CD8-positive, alpha-beta memory T cell (primary cell): ENCODE results near the gene CNPY4. TPM values are rescaled to one million over a fixed set of nuclear protein-coding genes. Genes with fewer than 3 reads are reported as not detected.
A peak's percentile ranks its signal among the peaks of the same experiment; 100 is the strongest.

Experiments
- CTCF ChIA-PET: fragments of 350-600 bp; sonication (Branson Sonifier 250); formaldehyde crosslinking; loops from one replicate; lab custom pipeline; 2021; ENCODE audit warnings: antibody characterized with exemption; lab: Charles Lee
- POLR2A ChIA-PET: fragments of 350-600 bp; sonication (Branson Sonifier 250); formaldehyde crosslinking; loops from one replicate; lab custom pipeline; 2021; ENCODE audit warnings: antibody characterized with exemption; lab: Charles Lee
- DNase-seq, 5 donors: peaks; one replicate each; pipeline versions ENCODE4 v3.0.0 to v3.0.0-alpha.2; 2020 to 2022; ENCODE audit warnings: mixed read lengths in 1 of 5
- H3K27ac ChIP-seq: one replicate; pipeline ENCODE4 v1.7.0; 2013; ENCODE audit warnings: low read depth, mild to moderate bottlenecking, low read length, moderate library complexity
- H3K27me3 ChIP-seq: 2 replicates; pipeline ENCODE4 v1.7.0; 2013; ENCODE audit warnings: low read length, mild to moderate bottlenecking; ENCODE audit not compliant: insufficient read depth, poor library complexity, severe bottlenecking
- H3K36me3 ChIP-seq: 2 replicates; pipeline ENCODE4 v1.7.0; 2013; ENCODE audit warnings: mild to moderate bottlenecking, low read length, moderate library complexity; ENCODE audit not compliant: insufficient read depth
- H3K4me1 ChIP-seq: 2 replicates; pipeline ENCODE4 v1.7.0; 2013; ENCODE audit warnings: mild to moderate bottlenecking, low read length, moderate library complexity; ENCODE audit not compliant: insufficient read depth
- H3K4me3 ChIP-seq: 2 replicates; pipeline ENCODE4 v1.7.0; 2013; ENCODE audit warnings: mild to moderate bottlenecking, low read length
- H3K9me3 ChIP-seq: 2 replicates; pipeline ENCODE4 v1.7.0; 2013; ENCODE audit warnings: mild to moderate bottlenecking, low read length
- H3K27ac Mint-ChIP-seq, 8 donors: one replicate each; pipeline ENCODE4 v1.8.0; 2020 to 2021; ENCODE audit warnings: mixed read lengths in 8 of 8, mild to moderate bottlenecking in 6 of 8, inconsistent platforms in 3 of 8, moderate library complexity in 3 of 8
- H3K27me3 Mint-ChIP-seq, 2 donors: one replicate each; pipeline ENCODE4 v1.8.0; 2020 to 2021; ENCODE audit warnings: mixed read lengths in 2 of 2, mild to moderate bottlenecking in 1 of 2, moderate library complexity in 1 of 2
- H3K36me3 Mint-ChIP-seq, 3 donors: one replicate each; pipeline ENCODE4 v1.8.0; 2020 to 2021; ENCODE audit warnings: mixed read lengths in 3 of 3, inconsistent platforms in 1 of 3, mild to moderate bottlenecking in 1 of 3
- H3K4me1 Mint-ChIP-seq, 3 donors: one replicate each; pipeline ENCODE4 v1.8.0; 2020 to 2021; ENCODE audit warnings: mixed read lengths in 3 of 3, inconsistent platforms in 1 of 3, mild to moderate bottlenecking in 1 of 3
- H3K4me3 Mint-ChIP-seq, 7 donors: one replicate each; pipeline ENCODE4 v1.8.0; 2020 to 2021; ENCODE audit warnings: mixed read lengths in 7 of 7, mild to moderate bottlenecking in 6 of 7, moderate library complexity in 4 of 7, inconsistent platforms in 2 of 7
- H3K9me3 Mint-ChIP-seq, 5 donors: one replicate each; pipeline ENCODE4 v1.8.0; 2020 to 2022; ENCODE audit warnings: mixed read lengths in 5 of 5, mild to moderate bottlenecking in 3 of 5, moderate library complexity in 2 of 5, inconsistent platforms in 1 of 5
- polyA plus RNA-seq: library from polyadenylated mRNA; unstranded; fragments of 300-500 nt; fragmentation: Illumina TruSeq; gene quantifications from one replicate; pipeline ENCODE4 v1.2.3, GENCODE V29; 2021
- total RNA-seq, 2 experiments: library from RNA; stranded (reverse); gene quantifications; one replicate each; pipeline ENCODE4 v1.2.3, GENCODE V29; 2021

Gene CNPY4
- total and polyA plus RNA-seq, 3 experiments from 2014 or later = 18.9 to 24.1 (median 19.0) TPM

DNA sequence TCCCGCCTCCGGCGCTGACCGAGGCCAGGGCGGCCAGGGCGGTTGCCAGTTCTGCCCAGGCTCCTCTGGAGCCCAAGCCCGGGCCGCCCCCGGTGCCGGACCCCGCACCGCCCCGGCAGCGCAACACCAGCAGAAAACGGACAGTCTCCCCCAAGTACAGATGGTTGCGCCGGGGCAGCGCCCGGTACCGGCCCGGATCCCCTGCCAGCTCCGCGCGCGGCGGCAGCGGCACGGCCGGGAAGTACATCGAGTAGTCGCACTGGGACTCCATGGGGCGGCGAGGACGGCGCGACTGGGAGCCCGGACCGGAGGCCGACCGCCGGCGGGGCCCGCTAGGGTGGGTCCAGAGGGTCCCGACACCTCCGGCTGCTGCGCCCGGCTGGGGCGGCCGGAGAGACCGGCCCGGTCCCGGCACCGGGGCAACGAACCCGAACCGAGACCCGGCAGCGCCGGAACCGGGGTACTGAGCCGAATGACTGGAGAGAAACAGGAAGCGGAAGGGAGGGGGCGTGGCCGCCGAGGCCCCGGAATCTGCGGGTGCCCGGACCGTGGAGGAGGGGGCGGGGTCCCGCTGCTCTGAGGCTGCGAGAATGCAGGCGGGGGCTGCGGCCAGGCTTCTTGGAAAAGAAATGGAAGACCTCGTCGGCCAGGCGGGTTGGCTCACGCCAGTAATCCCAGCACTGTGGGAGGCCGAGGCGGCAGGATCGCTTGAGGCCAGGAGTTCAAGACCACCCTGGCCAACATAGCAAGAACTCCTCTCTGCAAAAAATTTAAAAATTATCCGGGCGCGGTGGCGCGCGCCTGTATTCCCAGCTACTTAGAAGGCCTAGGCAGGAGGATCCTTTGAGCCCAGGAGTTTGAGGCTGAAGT, 39.0 kb downstream of the CNPY4 start, which contains the start of gene TRAPPC14:
TSS of gene TRAPPC14 (minus strand) at position 495 of the 870 bp plus-strand sequence. CDS start at position 271, 224 bp downstream.
- H3K9me3 Mint-ChIP-seq = no peaks in the 10 kb centered on the region
- H3K36me3 ChIP-seq = peaks cover 13% of the 10 kb centered on the region
- ChIA-PET POLR2A (interaction anchor here (0.6 to 2.8 kb wide), 7 partner anchors 9 to 114 kb away, joined by 3 to 23 read pairs (median 4); partner anchors contain the start of genes GPC2, LAMTOR4 and STAG3), CTCF (interaction anchor here (1.0 to 6.1 kb wide), 3 partner anchors 9 to 14 kb away, joined by 3 to 22 read pairs (median 3); partner anchors contain the start of genes GAL3ST4 and LAMTOR4)
- peaks cover 42% of the 10 kb centered on the region for H3K4me1 ChIP-seq
- H3K27ac Mint-ChIP-seq = peak within 1 kb of the TSS; percentile 68 to 96 (median 90)
- H3K27me3 ChIP-seq = no peaks in the 10 kb centered on the region
- peak within 1 kb of the TSS; percentile 75 for H3K27ac ChIP-seq
- H3K27me3 Mint-ChIP-seq = no peaks in the 10 kb centered on the region
- DNase-seq = peak; percentile 84 to 92 (median 89)
- peak within 1 kb of the TSS; percentile 84 to 93 (median 85) for H3K4me3 Mint-ChIP-seq
- H3K4me1 Mint-ChIP-seq = peaks cover 34 to 67% (median 47%) of the 10 kb centered on the region in 3 donors
- H3K4me3 ChIP-seq = peak within 1 kb of the TSS; percentile 42
- H3K36me3 Mint-ChIP-seq = peaks cover 0 to 42% (median 0%) of the 10 kb centered on the region in 3 donors
- H3K9me3 ChIP-seq = no peaks in the 10 kb centered on the region

DNA sequence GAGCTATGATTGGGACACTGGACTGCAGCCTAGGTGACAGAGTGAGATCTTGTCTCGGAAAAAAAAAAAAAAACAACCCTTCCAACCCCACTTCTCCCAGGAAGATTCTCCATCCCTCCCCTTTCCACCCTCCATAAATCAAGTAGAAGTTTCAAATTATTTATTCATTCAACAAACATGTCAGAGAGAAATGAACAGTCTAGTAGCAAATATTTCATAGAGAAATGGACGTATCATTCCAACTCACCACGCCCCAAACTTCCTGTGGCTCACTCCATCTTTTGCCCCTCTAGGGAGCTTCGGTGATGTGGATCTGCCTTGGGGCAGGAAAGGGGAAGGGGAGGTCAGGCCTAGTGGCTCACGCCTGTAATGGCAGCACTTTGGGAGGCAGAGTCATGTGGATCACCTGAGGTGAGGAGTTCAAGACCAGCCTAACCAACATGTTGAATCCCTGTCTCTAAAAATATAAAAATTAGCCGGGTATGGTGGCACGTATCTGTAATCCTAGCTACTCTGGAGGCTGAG, 39.7 kb downstream of the CNPY4 start:
- H3K4me1 ChIP-seq = peaks cover 49% of the 10 kb centered on the region
- H3K27ac ChIP-seq = peak overlapping the region; percentile 75
- peak overlapping the region; percentile 42 for H3K4me3 ChIP-seq
- Mint-ChIP-seq H3K4me3 (peak overlapping the region; percentile 82 to 93 (median 83)), H3K27me3 (no peaks in the 10 kb centered on the region), H3K4me1 (peaks cover 36 to 67% (median 47%) of the 10 kb centered on the region in 3 donors), H3K9me3 (no peaks in the 10 kb centered on the region), H3K27ac (peak overlapping the region; percentile 57 to 89 (median 81)), H3K36me3 (peaks cover 0 to 35% (median 0%) of the 10 kb centered on the region in 3 donors)
- H3K9me3 ChIP-seq = no peaks in the 10 kb centered on the region
- ChIA-PET POLR2A (interaction anchor here (0.6 to 2.8 kb wide), 4 partner anchors 8 to 75 kb away, joined by 3 to 23 read pairs (median 4); partner anchors contain the start of gene LAMTOR4), CTCF (interaction anchor here (0.7 to 6.1 kb wide), 5 partner anchors 8 to 31 kb away, joined by 3 to 22 read pairs (median 3); partner anchors contain the start of genes GAL3ST4, GPC2, LAMTOR4 and STAG3)
- H3K27me3 ChIP-seq = no peaks in the 10 kb centered on the region
- peaks cover 13% of the 10 kb centered on the region for H3K36me3 ChIP-seq
- peak in 1 of 5 donors; percentile 38 for DNase-seq

DNA sequence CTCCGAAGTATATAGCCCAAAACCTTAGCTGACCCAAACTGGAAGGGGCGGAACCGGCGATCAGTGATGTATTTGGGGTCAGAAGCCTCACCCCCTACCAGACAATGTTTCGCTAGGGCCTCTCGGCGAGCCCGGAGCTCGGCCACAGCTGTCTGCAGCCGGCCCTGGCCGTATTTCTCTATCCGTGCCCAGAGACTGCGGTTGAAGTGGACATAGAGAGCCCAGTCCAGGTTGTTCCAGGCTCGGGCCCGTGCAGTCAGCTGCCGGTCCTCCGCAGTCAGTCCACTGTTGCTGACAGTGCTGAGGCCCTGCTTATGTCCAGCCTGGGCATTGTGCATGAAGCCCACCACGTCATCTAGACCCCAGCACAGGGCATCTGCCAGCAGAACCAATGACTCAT, 40.6 kb downstream of the CNPY4 start:
- Histone ChIP-seq H3K36me3 (peaks cover 13% of the 10 kb centered on the region), H3K4me3 (no peak overlapping the region), H3K4me1 (peaks cover 46% of the 10 kb centered on the region), H3K9me3 (no peaks in the 10 kb centered on the region), H3K27me3 (no peaks in the 10 kb centered on the region), H3K27ac (no peak overlapping the region)
- ChIA-PET POLR2A (interaction anchor here (2.8 kb wide), 1 partner anchor 11 kb away, joined by 23 read pairs; the partner anchor contains the start of gene LAMTOR4), CTCF (interaction anchor here (0.7 to 6.1 kb wide), 4 partner anchors 7 to 30 kb away, joined by 3 to 22 read pairs (median 5); partner anchors contain the start of genes GAL3ST4, GPC2 and STAG3)
- Mint-ChIP-seq H3K9me3 (no peaks in the 10 kb centered on the region), H3K36me3 (peaks cover 0 to 27% (median 0%) of the 10 kb centered on the region in 3 donors), H3K4me3 (peak overlapping the region in 5 of 7 donors; percentile 1 to 83 (median 82)), H3K27ac (no peak overlapping the region), H3K4me1 (peaks cover 34 to 63% (median 45%) of the 10 kb centered on the region in 3 donors), H3K27me3 (no peaks in the 10 kb centered on the region)
- DNase-seq = peak in 1 of 5 donors; percentile 42

DNA sequence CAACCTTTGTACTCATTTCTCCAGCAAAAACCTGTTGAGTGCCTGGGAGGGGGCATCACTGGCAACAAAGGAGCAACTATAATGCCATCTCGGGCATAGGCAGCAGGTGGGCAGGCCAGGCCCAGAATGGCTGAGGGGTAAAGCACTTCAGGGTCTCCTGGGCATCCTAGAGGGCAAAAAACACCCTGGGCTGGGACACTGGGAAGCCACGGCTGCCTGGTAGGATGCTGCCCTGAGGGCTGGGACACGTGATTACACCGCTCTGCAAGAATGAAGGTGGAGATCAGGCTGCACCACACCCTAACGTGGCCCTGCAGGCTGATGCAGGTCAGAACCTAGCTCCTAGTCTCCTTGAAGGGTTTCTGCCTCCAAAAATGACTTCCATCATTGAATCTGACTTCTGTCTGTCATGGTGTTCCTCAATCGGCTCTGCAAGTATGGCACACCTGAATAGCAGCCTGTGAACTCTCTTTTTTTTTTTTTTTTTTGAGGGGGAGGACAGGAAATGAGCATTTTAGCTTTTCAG, 43.6 kb downstream of the CNPY4 start:
- Mint-ChIP-seq H3K27me3 (peaks cover 17% of the 10 kb centered on the region in 2 donors), H3K9me3 (no peaks in the 10 kb centered on the region), H3K36me3 (peaks cover 0 to 1% (median 0%) of the 10 kb centered on the region in 3 donors), H3K4me1 (peaks cover 36 to 59% (median 42%) of the 10 kb centered on the region in 3 donors), H3K27ac (peak overlapping the region; percentile 71 to 91 (median 84)), H3K4me3 (peak overlapping the region in 6 of 7 donors; percentile 58 to 85 (median 66))
- POLR2A ChIA-PET = interaction anchor here (0.6 to 1.0 kb wide), 6 partner anchors 9 to 266 kb away, joined by 3 to 5 read pairs (median 4); partner anchors contain the start of genes GPC2, LAMTOR4, STAG3 and ZCWPW1
- CTCF ChIA-PET = interaction anchor here (0.8 to 1.2 kb wide), 3 partner anchors 30 to 529 kb away, joined by 3 to 4 read pairs (median 3); no protein-coding TSS in a partner anchor
- H3K36me3 ChIP-seq = no peaks in the 10 kb centered on the region
- no peaks in the 10 kb centered on the region for H3K27me3 ChIP-seq
- H3K27ac ChIP-seq = no peak overlapping the region
- H3K9me3 ChIP-seq = no peaks in the 10 kb centered on the region
- H3K4me1 ChIP-seq = peaks cover 55% of the 10 kb centered on the region
- peak in 1 of 5 donors; percentile 66 for DNase-seq
- peak overlapping the region; percentile 50 for H3K4me3 ChIP-seq

DNA sequence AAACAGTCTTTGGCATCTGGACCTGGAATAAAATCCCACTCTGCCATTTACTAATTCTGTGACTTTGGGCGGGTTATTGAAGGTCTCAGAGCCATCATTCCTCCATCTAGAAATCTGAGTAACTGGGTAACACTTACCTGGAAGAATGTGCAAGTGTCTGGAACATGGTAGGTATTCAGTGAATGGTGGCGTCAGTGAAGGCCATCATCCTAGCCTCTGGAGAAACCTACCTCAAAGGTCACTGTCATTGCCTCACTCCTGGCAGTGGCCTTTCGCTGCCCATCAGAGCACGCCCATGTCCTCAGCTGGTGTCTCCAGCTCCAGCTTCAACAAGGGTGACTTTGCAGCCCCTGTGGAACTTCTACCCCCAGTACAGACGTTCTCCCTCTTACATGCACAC, 44.4 kb downstream of the CNPY4 start:
- Histone ChIP-seq H3K4me1 (peaks cover 61% of the 10 kb centered on the region), H3K4me3 (peak overlapping the region; percentile 50), H3K27me3 (no peaks in the 10 kb centered on the region), H3K27ac (no peak overlapping the region), H3K36me3 (no peaks in the 10 kb centered on the region), H3K9me3 (no peaks in the 10 kb centered on the region)
- Mint-ChIP-seq H3K9me3 (no peaks in the 10 kb centered on the region), H3K27me3 (peaks cover 24% of the 10 kb centered on the region in 2 donors), H3K27ac (peak overlapping the region in 4 of 8 donors; percentile 71 to 87 (median 86)), H3K4me1 (peaks cover 44 to 63% (median 50%) of the 10 kb centered on the region in 3 donors), H3K4me3 (peak overlapping the region in 1 of 7 donors; percentile 67), H3K36me3 (no peaks in the 10 kb centered on the region)
- CTCF ChIA-PET = interaction anchor here (0.9 to 1.2 kb wide), 3 partner anchors 30 to 528 kb away, joined by 3 to 4 read pairs (median 3); no protein-coding TSS in a partner anchor
- POLR2A ChIA-PET = interaction anchor here (0.6 to 1.0 kb wide), 6 partner anchors 10 to 265 kb away, joined by 3 to 5 read pairs (median 4); partner anchors contain the start of genes GPC2, LAMTOR4, STAG3 and ZCWPW1
- DNase-seq = no peak

DNA sequence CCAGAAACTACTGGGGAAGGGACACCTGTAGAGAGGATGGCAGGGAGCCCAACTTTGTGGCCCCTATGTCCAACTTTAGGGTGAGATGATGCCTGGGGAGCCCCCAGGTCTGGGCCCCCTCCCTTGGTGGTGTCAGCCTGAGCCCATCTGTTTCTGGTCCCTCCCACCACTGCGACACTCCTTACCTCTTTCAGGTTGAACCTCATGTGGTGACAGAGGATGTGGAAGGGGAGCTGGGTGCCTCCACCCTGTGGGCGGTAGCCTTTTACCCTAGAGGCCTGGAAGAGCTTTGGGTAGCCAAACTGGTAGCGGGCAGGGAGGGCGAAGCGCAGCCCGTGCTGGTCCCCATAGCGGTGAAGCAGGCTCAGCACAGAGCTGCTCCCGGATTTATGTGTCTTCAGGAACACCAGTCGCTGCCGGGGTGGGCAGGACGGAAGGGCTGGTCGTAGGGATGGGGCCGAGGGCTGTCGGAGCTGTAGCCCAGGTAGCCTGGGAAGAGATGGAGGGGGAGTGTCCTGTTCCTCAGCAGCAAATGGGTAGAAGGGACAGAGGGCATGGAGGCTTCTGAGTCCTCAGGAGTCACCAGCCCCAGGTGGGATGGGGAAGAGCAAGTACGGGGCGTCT, 47.0 kb downstream of the CNPY4 start:
- Mint-ChIP-seq H3K9me3 (no peaks in the 10 kb centered on the region), H3K27me3 (peaks cover 32% of the 10 kb centered on the region in 2 donors), H3K4me1 (peaks cover 51 to 77% (median 60%) of the 10 kb centered on the region in 3 donors), H3K36me3 (peaks cover 0 to 1% (median 0%) of the 10 kb centered on the region in 3 donors), H3K27ac (peak overlapping the region in 6 of 8 donors; percentile 42 to 92 (median 58)), H3K4me3 (peak overlapping the region in 5 of 7 donors; percentile 47 to 82 (median 58))
- ChIA-PET CTCF (interaction anchor here (1.0 to 3.4 kb wide), 5 partner anchors 9 to 52 kb away, joined by 3 to 22 read pairs (median 11); partner anchors contain the start of genes LAMTOR4 and TRAPPC14), POLR2A (interaction anchor here (0.5 to 2.8 kb wide), 6 partner anchors 10 to 83 kb away, joined by 3 to 18 read pairs (median 6); partner anchors contain the start of genes GPC2, LAMTOR4 and STAG3)
- H3K4me1 ChIP-seq = peaks cover 79% of the 10 kb centered on the region
- peak overlapping the region; percentile 82 for H3K4me3 ChIP-seq
- no peak overlapping the region for H3K27ac ChIP-seq
- peak in 2 of 5 donors; percentile 49 to 59 for DNase-seq
- H3K36me3 ChIP-seq = no peaks in the 10 kb centered on the region
- no peaks in the 10 kb centered on the region for H3K9me3 ChIP-seq
- H3K27me3 ChIP-seq = peaks cover 8% of the 10 kb centered on the region
